OCI-LY7 (cell line): ENCODE results near the gene SKIDA1. TPM values are rescaled to one million over a fixed set of nuclear protein-coding genes. Genes with fewer than 3 reads are reported as not detected.

Source experiments
- BruUV-seq: library from RNA; stranded (reverse); fragments of 400-500 nt; replicated peaks from 2 replicates; lab custom pipeline; 2021; lab: Mats Ljungman, UMichigan
- CTCF ChIA-PET: fragments of 300-600 bp; sonication (Branson Sonifier 250); formaldehyde crosslinking; loops from one replicate; lab custom pipeline; 2022; ENCODE audit warnings: antibody characterized with exemption; ENCODE audit not compliant: unreplicated experiment; lab: Charles Lee
- POLR2A ChIA-PET: fragments of 300-600 bp; sonication (Branson Sonifier 250); formaldehyde crosslinking; loops from one replicate; lab custom pipeline; 2022; ENCODE audit warnings: antibody characterized with exemption; lab: Charles Lee
- DNase-seq: peaks from one replicate; pipeline ENCODE4 v3.0.0-alpha.2; 2015; ENCODE audit warnings: low spot score
- H2AFZ ChIP-seq: fragments of 200-600 bp; sonication (generic), shearing (Covaris generic); 2 replicates; pipeline ENCODE4 v1.6.1; 2014; ENCODE audit warnings: mild to moderate bottlenecking, antibody characterized with exemption, low read length, moderate library complexity
- H3K27ac ChIP-seq: fragments of 200-600 bp; sonication (generic); 2 replicates; pipeline ENCODE4 v1.5.1; 2014; ENCODE audit warnings: mixed run types, low read depth, mild to moderate bottlenecking, moderate library complexity, low read length, inconsistent platforms; ENCODE audit not compliant: poor library complexity, severe bottlenecking
- H3K36me3 ChIP-seq: fragments of 200-600 bp; sonication (generic); 2 replicates; pipeline ENCODE4 v1.6.1; 2014; ENCODE audit warnings: mild to moderate bottlenecking, antibody characterized with exemption, low read length, moderate library complexity, mixed read lengths; ENCODE audit not compliant: insufficient read depth
- H3K4me1 ChIP-seq: fragments of 200-600 bp; sonication (generic); 2 replicates; pipeline ENCODE4 v1.5.1; 2014; ENCODE audit warnings: mild to moderate bottlenecking, low read length; ENCODE audit not compliant: insufficient read depth, poor library complexity, severe bottlenecking
- H3K4me2 ChIP-seq: fragments of 200-600 bp; sonication (generic); 2 replicates; pipeline ENCODE4 v1.6.1; 2014; ENCODE audit warnings: mild to moderate bottlenecking, low read length
- H3K4me3 ChIP-seq: fragments of 200-600 bp; sonication (generic); 2 replicates; pipeline ENCODE4 v1.5.1; 2014; ENCODE audit warnings: mild to moderate bottlenecking, low read depth, low read length; ENCODE audit not compliant: poor library complexity, severe bottlenecking
- H3K79me2 ChIP-seq: fragments of 200-600 bp; sonication (generic); 2 replicates; pipeline ENCODE4 v1.6.1; 2016; ENCODE audit warnings: low read depth, mild to moderate bottlenecking, low read length, moderate library complexity, mixed read lengths; ENCODE audit not compliant: insufficient read depth
- H3K9me2 ChIP-seq: fragments of 200-600 bp; sonication (generic); 2 replicates; pipeline ENCODE4 v1.6.1; 2016; ENCODE audit warnings: mild to moderate bottlenecking, low read length, mixed read lengths; ENCODE audit not compliant: insufficient read depth
- H3K9me3 ChIP-seq: fragments of 200-600 bp; sonication (generic); 2 replicates; pipeline ENCODE4 v1.6.1; 2014; ENCODE audit warnings: mild to moderate bottlenecking, mixed run types, low read length, mixed read lengths
- H4K20me1 ChIP-seq: fragments of 200-600 bp; sonication (generic); 2 replicates; pipeline ENCODE4 v1.6.1; 2014; ENCODE audit warnings: mild to moderate bottlenecking, antibody characterized with exemption, low read length, moderate library complexity, mixed read lengths; ENCODE audit not compliant: insufficient read depth
- EZH2phosphoT487 ChIP-seq: fragments of 200-600 bp; sonication (generic); IDR thresholded peaks from 2 replicates; pipeline ENCODE4 v1.6.1; 2018; ENCODE audit warnings: low read depth, borderline replicate concordance, mild to moderate bottlenecking, mixed run types, antibody characterized with exemption, low read length, moderate library complexity, mixed read lengths
- intact Hi-C: fragments of 100-400 bp; cut with micrococcal nuclease; formaldehyde crosslinking; loops from one replicate; pipeline ENCODE4 v1.10.0; 2022; ENCODE audit not compliant: unreplicated experiment
- total RNA-seq, 2 experiments: library from RNA; depleted of rRNA in 1 of 2; stranded (reverse); fragments of >200 nt in 1 of 2; shearing (Covaris generic) in 1 of 2; gene quantifications; 2 replicates each; pipeline ENCODE4 v1.2.3, GENCODE V29; 2014 to 2022
- TF ChIP-seq, protein P1 (sequence below): fragments of 200-600 bp; sonication (generic); conservative IDR thresholded peaks from 2 replicates; pipeline ENCODE4 v1.5.1; 2014; ENCODE audit warnings: mild to moderate bottlenecking, antibody characterized with exemption, low read length, moderate library complexity, mixed read lengths

SKIDA1 gene
- total RNA-seq, 2 experiments from 2014 or later = not detected

DNA sequence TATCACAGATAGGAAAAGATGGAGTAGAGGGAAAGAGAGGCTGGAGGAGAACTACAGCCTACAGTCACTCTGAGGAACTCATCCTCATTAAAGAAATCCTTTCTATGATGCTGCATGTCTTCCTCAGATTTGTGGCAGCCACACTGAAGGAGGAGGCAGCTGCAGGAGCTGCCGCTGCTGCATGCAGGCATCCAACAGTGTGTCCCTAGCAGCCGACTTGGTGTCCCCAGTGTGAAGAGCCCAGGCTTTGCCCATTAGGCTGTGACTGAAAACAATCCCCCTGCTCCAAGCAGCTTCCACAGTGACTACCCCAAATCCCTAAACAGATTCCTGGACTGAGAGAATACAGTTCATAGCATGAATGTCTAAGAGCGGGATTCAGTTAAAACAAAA is 23.1 kb downstream of the SKIDA1 start:
- intact Hi-C loops = no loop called here
- DNase-seq = no peak
- Histone ChIP-seq H3K4me1 (peaks cover 2% of the 10 kb centered on the region), H3K4me3 (no peak overlapping the region), H3K36me3 (no peaks in the 10 kb centered on the region), H3K9me2 (no peaks in the 10 kb centered on the region), H3K27ac (no peak overlapping the region), H3K4me2 (no peak overlapping the region), H3K9me3 (no peaks in the 10 kb centered on the region), H4K20me1 (no peaks in the 10 kb centered on the region), H2AFZ (no peak overlapping the region), H3K79me2 (no peaks in the 10 kb centered on the region)
- CTCF ChIA-PET = no interaction called here
- TF ChIP-seq, protein P1, sequence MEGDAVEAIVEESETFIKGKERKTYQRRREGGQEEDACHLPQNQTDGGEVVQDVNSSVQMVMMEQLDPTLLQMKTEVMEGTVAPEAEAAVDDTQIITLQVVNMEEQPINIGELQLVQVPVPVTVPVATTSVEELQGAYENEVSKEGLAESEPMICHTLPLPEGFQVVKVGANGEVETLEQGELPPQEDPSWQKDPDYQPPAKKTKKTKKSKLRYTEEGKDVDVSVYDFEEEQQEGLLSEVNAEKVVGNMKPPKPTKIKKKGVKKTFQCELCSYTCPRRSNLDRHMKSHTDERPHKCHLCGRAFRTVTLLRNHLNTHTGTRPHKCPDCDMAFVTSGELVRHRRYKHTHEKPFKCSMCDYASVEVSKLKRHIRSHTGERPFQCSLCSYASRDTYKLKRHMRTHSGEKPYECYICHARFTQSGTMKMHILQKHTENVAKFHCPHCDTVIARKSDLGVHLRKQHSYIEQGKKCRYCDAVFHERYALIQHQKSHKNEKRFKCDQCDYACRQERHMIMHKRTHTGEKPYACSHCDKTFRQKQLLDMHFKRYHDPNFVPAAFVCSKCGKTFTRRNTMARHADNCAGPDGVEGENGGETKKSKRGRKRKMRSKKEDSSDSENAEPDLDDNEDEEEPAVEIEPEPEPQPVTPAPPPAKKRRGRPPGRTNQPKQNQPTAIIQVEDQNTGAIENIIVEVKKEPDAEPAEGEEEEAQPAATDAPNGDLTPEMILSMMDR = no peak
- no peak for TF ChIP-seq EZH2phosphoT487
- no TSS peak for BruUV-seq
- POLR2A ChIA-PET = no interaction called here

DNA sequence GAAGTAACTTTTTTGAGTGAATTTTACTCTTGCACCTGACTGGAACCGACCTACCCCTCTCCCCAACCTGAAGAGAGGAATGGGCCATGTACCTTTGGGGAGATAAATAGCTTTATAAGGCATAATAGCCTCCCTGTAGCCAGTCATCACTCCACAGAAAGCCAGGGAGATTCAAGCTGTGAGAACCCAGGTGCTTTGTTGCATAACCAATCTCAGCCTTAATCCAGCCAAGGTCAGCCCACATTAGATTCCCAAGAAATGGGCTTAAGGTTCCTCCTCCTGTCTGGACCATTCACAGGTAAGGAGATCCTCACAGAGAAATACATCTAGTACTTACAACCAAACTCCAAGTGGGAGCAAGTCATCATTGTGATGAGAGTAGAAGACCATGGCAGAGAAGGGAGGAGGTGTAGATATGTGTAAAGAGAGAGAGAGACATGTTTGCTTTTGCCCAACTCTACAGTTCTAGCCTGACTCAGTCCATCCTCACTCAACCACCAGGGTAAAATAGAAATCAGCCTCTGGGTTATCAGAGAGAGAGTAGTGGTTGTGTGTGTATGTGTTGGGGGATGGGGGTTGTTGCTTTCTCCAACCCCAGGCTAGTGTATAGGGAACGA is 23.6 kb downstream of the SKIDA1 start:
- H3K27ac ChIP-seq = no peak overlapping the region
- POLR2A ChIA-PET = interaction anchor here (0.6 kb wide), 1 partner anchor 1974 kb away, joined by 3 read pairs; no protein-coding TSS in a partner anchor
- intact Hi-C loops = no loop called here
- TF ChIP-seq, protein P1 = no peak
- no peak for TF ChIP-seq EZH2phosphoT487
- BruUV-seq = no TSS peak
- H2AFZ ChIP-seq = no peak overlapping the region
- CTCF ChIA-PET = no interaction called here
- peaks cover 7% of the 10 kb centered on the region for H3K4me1 ChIP-seq
- H3K9me3 ChIP-seq = no peaks in the 10 kb centered on the region
- no peaks in the 10 kb centered on the region for H3K9me2 ChIP-seq
- no peak for DNase-seq
- no peak overlapping the region for H3K4me3 ChIP-seq
- no peak overlapping the region for H3K4me2 ChIP-seq
- no peaks in the 10 kb centered on the region for H3K36me3 ChIP-seq
- no peaks in the 10 kb centered on the region for H3K79me2 ChIP-seq
- H4K20me1 ChIP-seq = no peaks in the 10 kb centered on the region

DNA sequence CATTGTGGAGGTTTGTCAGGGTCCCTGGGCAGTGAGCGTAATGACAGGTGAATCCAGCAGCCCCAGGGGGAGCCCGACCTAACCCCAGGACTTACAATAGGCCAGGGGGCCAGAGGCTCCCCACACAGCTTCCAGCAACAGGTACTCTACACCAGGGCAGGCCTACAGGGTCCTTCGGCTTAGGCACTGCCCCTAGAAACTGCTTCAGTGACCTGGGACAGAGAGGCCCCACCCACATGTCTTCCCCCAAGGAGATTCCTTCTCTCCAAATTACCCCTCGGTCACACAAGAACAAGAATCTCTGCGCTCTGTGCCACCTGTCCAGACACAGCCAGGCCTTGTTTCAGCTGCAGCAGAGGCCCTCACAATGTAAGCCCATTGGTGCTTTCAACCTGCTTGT is 24.4 kb downstream of the SKIDA1 start:
- no peaks in the 10 kb centered on the region for H3K36me3 ChIP-seq
- H3K4me3 ChIP-seq = no peak overlapping the region
- intact Hi-C loops = no loop called here
- H4K20me1 ChIP-seq = no peaks in the 10 kb centered on the region
- no peaks in the 10 kb centered on the region for H3K9me3 ChIP-seq
- H2AFZ ChIP-seq = no peak overlapping the region
- no peak overlapping the region for H3K27ac ChIP-seq
- no peak overlapping the region for H3K4me2 ChIP-seq
- BruUV-seq = no TSS peak
- H3K4me1 ChIP-seq = peaks cover 8% of the 10 kb centered on the region
- no peaks in the 10 kb centered on the region for H3K79me2 ChIP-seq
- no peak for TF ChIP-seq EZH2phosphoT487
- TF ChIP-seq, protein P1 = no peak
- H3K9me2 ChIP-seq = no peaks in the 10 kb centered on the region
- no peak for DNase-seq
- ChIA-PET POLR2A (interaction anchor here (0.6 kb wide), 1 partner anchor 14 kb away, joined by 3 read pairs; no protein-coding TSS in a partner anchor), CTCF (no interaction called here)
